Mesenchymal stem cell (in vitro differentiated cells and primary cell): ENCODE data around the gene ADARB2.

Source experiments
- DNase-seq: peaks from one replicate; pipeline ENCODE4 v3.0.0-alpha.2; 2013
- H2AFZ ChIP-seq: one replicate; pipeline ENCODE4 v1.6.1; 2013; ENCODE audit warnings: low read depth, mild to moderate bottlenecking, control low read depth, inconsistent platforms, low read length, moderate library complexity
- H2AK5ac ChIP-seq: 2 replicates; pipeline ENCODE4 v1.6.1; 2013; ENCODE audit warnings: low read length, moderate library complexity, mild to moderate bottlenecking, inconsistent platforms; ENCODE audit not compliant: severe bottlenecking
- H2BK120ac ChIP-seq: one replicate; pipeline ENCODE4 v1.6.1; 2013; ENCODE audit warnings: low read depth, mild to moderate bottlenecking, inconsistent platforms, low read length, moderate library complexity
- H2BK12ac ChIP-seq, 2 experiments: one replicate each; pipeline ENCODE4 v1.6.1; 2013; ENCODE audit warnings: inconsistent platforms in 2 of 2, low read length in 2 of 2, mild to moderate bottlenecking in 2 of 2, moderate library complexity in 2 of 2, control low read depth in 1 of 2
- H2BK15ac ChIP-seq: one replicate; pipeline ENCODE4 v1.6.1; 2013; ENCODE audit warnings: mild to moderate bottlenecking, low read depth, inconsistent platforms; ENCODE audit not compliant: poor library complexity, severe bottlenecking
- H2BK5ac ChIP-seq: 2 replicates; pipeline ENCODE4 v1.6.1; 2013; ENCODE audit warnings: low read depth, mild to moderate bottlenecking, low read length, control low read depth, inconsistent platforms; ENCODE audit not compliant: poor library complexity, severe bottlenecking
- H3K14ac ChIP-seq, 2 experiments: one replicate each; pipeline ENCODE4 v1.6.1; 2013; ENCODE audit warnings: inconsistent platforms in 2 of 2, low read length in 2 of 2, control low read depth in 1 of 2, mild to moderate bottlenecking in 1 of 2, moderate library complexity in 1 of 2
- H3K18ac ChIP-seq, 2 experiments: one replicate each; pipeline ENCODE4 v1.6.1; 2013; ENCODE audit warnings: inconsistent platforms in 2 of 2, low read length in 2 of 2, control low read depth in 1 of 2, low read depth in 1 of 2, mild to moderate bottlenecking in 1 of 2
- H3K23ac ChIP-seq, 2 experiments: one replicate each; pipeline ENCODE4 v1.6.1; 2013; ENCODE audit warnings: inconsistent platforms in 2 of 2, low read length in 2 of 2, mild to moderate bottlenecking in 2 of 2, moderate library complexity in 2 of 2, control low read depth in 1 of 2
- H3K27ac ChIP-seq: 2 replicates; pipeline ENCODE4 v1.5.1; 2013; ENCODE audit warnings: mild to moderate bottlenecking, moderate library complexity, low read length, control low read depth, inconsistent platforms; ENCODE audit not compliant: poor library complexity, severe bottlenecking
- H3K27me3 ChIP-seq, 2 experiments: 2 replicates each; pipeline versions ENCODE4 v1.6.1 to v1.7.0; 2013; ENCODE audit warnings: low read length in 2 of 2, mild to moderate bottlenecking in 2 of 2, moderate library complexity in 2 of 2, control low read depth in 1 of 2, inconsistent platforms in 1 of 2; ENCODE audit not compliant: control insufficient read depth in 1 of 2, insufficient read depth in 1 of 2
- H3K36me3 ChIP-seq, 2 experiments: 2 replicates each; pipeline versions ENCODE4 v1.6.1 to v1.7.0; 2013; ENCODE audit warnings: low read length in 2 of 2, control low read depth in 1 of 2, inconsistent platforms in 1 of 2, low read depth in 1 of 2, mild to moderate bottlenecking in 1 of 2; ENCODE audit not compliant: insufficient read depth in 2 of 2, control insufficient read depth in 1 of 2
- H3K4ac ChIP-seq, 2 experiments: one replicate each; pipeline ENCODE4 v1.6.1; 2013; ENCODE audit warnings: inconsistent platforms in 2 of 2, low read length in 2 of 2, mild to moderate bottlenecking in 2 of 2, moderate library complexity in 2 of 2, control low read depth in 1 of 2, low read depth in 1 of 2
- H3K4me1 ChIP-seq: 2 replicates; pipeline ENCODE4 v1.6.1; 2013; ENCODE audit warnings: low read depth, low read length, control low read depth; ENCODE audit not compliant: control insufficient read depth, insufficient read depth
- H3K4me2 ChIP-seq: 2 replicates; pipeline ENCODE4 v1.6.1; 2013; ENCODE audit warnings: low read length, mild to moderate bottlenecking, inconsistent platforms; ENCODE audit not compliant: poor library complexity, severe bottlenecking
- H3K4me3 ChIP-seq, 2 experiments: 2 replicates each; pipeline versions ENCODE4 v1.5.1 to v1.7.0; 2013; ENCODE audit warnings: low read length in 2 of 2, mild to moderate bottlenecking in 2 of 2, control low read depth in 1 of 2, low read depth in 1 of 2; ENCODE audit not compliant: insufficient read depth in 1 of 2
- H3K79me1 ChIP-seq: replicated peaks from 2 replicates; pipeline ENCODE4 v1.6.1; 2013; ENCODE audit warnings: mild to moderate bottlenecking, control low read depth, low read length, inconsistent platforms; ENCODE audit not compliant: poor library complexity, severe bottlenecking
- H3K9ac ChIP-seq: 2 replicates; pipeline ENCODE4 v1.7.0; 2013; ENCODE audit warnings: mild to moderate bottlenecking, low read length, moderate library complexity
- H3K9me3 ChIP-seq: 2 replicates; pipeline ENCODE4 v1.7.0; 2013; ENCODE audit warnings: mild to moderate bottlenecking, low read length; ENCODE audit not compliant: control insufficient read depth
- H4K8ac ChIP-seq: one replicate; pipeline ENCODE4 v1.6.1; 2013; ENCODE audit warnings: inconsistent platforms, mild to moderate bottlenecking, low read length, moderate library complexity
- H4K91ac ChIP-seq: one replicate; pipeline ENCODE4 v1.6.1; 2013; ENCODE audit warnings: mild to moderate bottlenecking, low read length, inconsistent platforms
- WGBS: methylation state at CpG from one replicate; pipeline ENCODE4 v1.1.7; 2013; ENCODE audit warnings: mixed read lengths; 5-methylcytosine and 5-hydroxymethylcytosine counted together

ADARB2 gene

GRCh38 chr10:1605999-1606940 lies 131.1 kb downstream of the ADARB2 start:
- no peak overlapping the region for H3K4me3 ChIP-seq
- WGBS: 64% methylated on average over 14 of the region's 14 CpGs

DNA sequence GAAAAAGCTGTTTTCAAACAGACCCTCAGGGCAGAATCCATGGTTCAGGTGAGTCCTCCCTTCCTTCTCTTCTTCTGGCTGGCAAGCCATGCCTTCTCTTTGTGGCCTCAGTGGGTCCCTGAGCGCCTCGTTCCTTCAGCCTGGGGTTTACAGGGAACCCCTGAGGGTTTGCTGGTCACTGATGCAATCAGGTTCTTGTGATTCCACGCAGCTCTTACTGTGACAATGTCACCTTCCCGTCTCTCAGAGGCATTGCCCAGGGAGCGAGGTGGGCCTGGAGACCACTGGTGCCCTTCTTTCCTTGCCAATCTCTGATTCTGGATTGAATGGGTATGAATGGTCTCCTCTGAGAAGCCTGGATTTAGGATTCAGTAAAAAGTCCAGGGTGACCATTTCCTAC lies 132.2 kb downstream of the ADARB2 start:
- no peak overlapping the region for H2BK5ac ChIP-seq
- H3K79me1 ChIP-seq: no peaks in the 10 kb centered on the region
- no peak overlapping the region for H3K9ac ChIP-seq
- H3K4ac ChIP-seq: no peak overlapping the region
- no peak overlapping the region for H2AK5ac ChIP-seq
- no peak overlapping the region for H2AFZ ChIP-seq
- H3K27me3 ChIP-seq: peaks cover 4 to 18% of the 10 kb centered on the region in 2 experiments
- WGBS: 60% methylated on average over 5 of the region's 5 CpGs
- no peaks in the 10 kb centered on the region for H3K9me3 ChIP-seq
- DNase-seq: no peak
- H3K14ac ChIP-seq: no peak overlapping the region
- H3K36me3 ChIP-seq: no peaks in the 10 kb centered on the region
- H3K4me1 ChIP-seq: no peaks in the 10 kb centered on the region
- no peak overlapping the region for H3K23ac ChIP-seq
- no peak overlapping the region for H4K8ac ChIP-seq
- no peak overlapping the region for H4K91ac ChIP-seq
- no peak overlapping the region for H3K27ac ChIP-seq
- H3K4me2 ChIP-seq: no peak overlapping the region
- H3K4me3 ChIP-seq: no peak overlapping the region
- H2BK15ac ChIP-seq: no peak overlapping the region
- H2BK120ac ChIP-seq: no peak overlapping the region
- H2BK12ac ChIP-seq: no peak overlapping the region
- H3K18ac ChIP-seq: no peak overlapping the region

More at GRCh38 chr10:1605999-1606940, 131.1 kb downstream of the ADARB2 start:
- H3K18ac ChIP-seq: no peak overlapping the region
- peaks cover 9 to 24% of the 10 kb centered on the region in 2 experiments for H3K27me3 ChIP-seq
- no peak overlapping the region for H3K4me2 ChIP-seq
- H2BK120ac ChIP-seq: no peak overlapping the region
- H3K14ac ChIP-seq: no peak overlapping the region
- no peak overlapping the region for H2BK15ac ChIP-seq
- H2AK5ac ChIP-seq: no peak overlapping the region
- no peak overlapping the region for H2BK12ac ChIP-seq
- DNase-seq: no peak
- no peak overlapping the region for H3K27ac ChIP-seq
- H2BK5ac ChIP-seq: no peak overlapping the region
- H3K9ac ChIP-seq: no peak overlapping the region
- no peak overlapping the region for H4K8ac ChIP-seq
- H3K4ac ChIP-seq: no peak overlapping the region
- no peak overlapping the region for H2AFZ ChIP-seq
- no peak overlapping the region for H4K91ac ChIP-seq
- no peaks in the 10 kb centered on the region for H3K9me3 ChIP-seq
- no peaks in the 10 kb centered on the region for H3K79me1 ChIP-seq
- no peaks in the 10 kb centered on the region for H3K36me3 ChIP-seq
- H3K4me1 ChIP-seq: no peaks in the 10 kb centered on the region
- H3K23ac ChIP-seq: no peak overlapping the region

- WGBS: 70% methylated on average over 5 of the region's 7 CpGs
- Histone ChIP-seq H4K91ac (no peak overlapping the region), H3K4ac (no peak overlapping the region), H2BK12ac (no peak overlapping the region), H3K18ac (no peak overlapping the region), H3K79me1 (no peaks in the 10 kb centered on the region), H2BK15ac (no peak overlapping the region), H3K4me1 (no peaks in the 10 kb centered on the region), H3K36me3 (no peaks in the 10 kb centered on the region), H3K27me3 (peaks cover 4 to 12% of the 10 kb centered on the region in 2 experiments), H3K23ac (no peak overlapping the region), H2AFZ (no peak overlapping the region), H3K9ac (no peak overlapping the region), H3K27ac (no peak overlapping the region), H3K14ac (no peak overlapping the region), H2BK5ac (no peak overlapping the region), H4K8ac (no peak overlapping the region), H3K4me3 (no peak overlapping the region), H2BK120ac (no peak overlapping the region), H3K4me2 (no peak overlapping the region), H3K9me3 (no peaks in the 10 kb centered on the region), H2AK5ac (no peak overlapping the region)
- no peak for DNase-seq
Measured at GRCh38 chr10:1604246-1604645, 133.1 kb downstream of the ADARB2 start.

DNA sequence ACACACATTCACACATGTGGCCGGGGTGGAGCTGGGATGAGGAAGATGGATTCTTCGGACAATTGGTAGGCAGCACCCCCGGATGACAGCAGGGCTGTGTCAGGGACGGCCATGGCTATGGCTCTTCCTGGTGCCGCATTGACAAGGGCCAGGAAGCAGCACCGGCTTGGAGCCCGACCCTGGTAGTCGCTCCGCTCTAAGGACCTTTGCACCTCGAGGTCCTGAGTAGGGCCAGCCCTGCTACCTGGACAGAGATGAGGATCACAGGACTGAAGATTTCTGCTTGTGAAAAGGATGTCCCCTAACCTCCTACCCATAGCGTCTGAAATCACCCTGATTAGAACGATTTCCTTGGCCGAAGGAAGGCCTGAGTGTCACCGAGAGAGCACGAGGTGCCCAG lies 134.1 kb downstream of the ADARB2 start:
- no peak overlapping the region for H3K4me3 ChIP-seq
- no peak overlapping the region for H2BK120ac ChIP-seq
- H3K9me3 ChIP-seq: no peaks in the 10 kb centered on the region
- no peak overlapping the region for H3K4ac ChIP-seq
- H4K91ac ChIP-seq: no peak overlapping the region
- no peak overlapping the region for H3K4me2 ChIP-seq
- no peak for DNase-seq
- no peak overlapping the region for H4K8ac ChIP-seq
- no peak overlapping the region for H3K14ac ChIP-seq
- H3K23ac ChIP-seq: no peak overlapping the region
- H3K27ac ChIP-seq: no peak overlapping the region
- WGBS: 82% methylated on average over 15 of the region's 15 CpGs
- H3K4me1 ChIP-seq: no peaks in the 10 kb centered on the region
- no peaks in the 10 kb centered on the region for H3K36me3 ChIP-seq
- no peaks in the 10 kb centered on the region for H3K79me1 ChIP-seq
- H3K27me3 ChIP-seq: peaks cover 0 to 5% of the 10 kb centered on the region in 2 experiments
- no peak overlapping the region for H2AK5ac ChIP-seq
- no peak overlapping the region for H2BK5ac ChIP-seq
- no peak overlapping the region for H2BK12ac ChIP-seq
- no peak overlapping the region for H2BK15ac ChIP-seq
- no peak overlapping the region for H2AFZ ChIP-seq
- H3K9ac ChIP-seq: no peak overlapping the region
- no peak overlapping the region for H3K18ac ChIP-seq
